Effector memory CD4-positive, alpha-beta T cell (primary cell): ENCODE measurements around the gene C19orf81.
A peak's percentile ranks its signal among the peaks of the same experiment; 100 is the strongest.
"Not testable (repeated sequence)": the region's sequence is repeated elsewhere in the genome, so short reads cannot be mapped to it uniquely, and the experiment has no call there.

ENCODE experiments used
- DNase-seq, 3 donors: peaks; one replicate each; pipeline ENCODE4 v3.0.0-alpha.2; 2020
- H3K27ac ChIP-seq: 2 replicates; pipeline ENCODE4 v1.7.0; 2013; ENCODE audit warnings: mild to moderate bottlenecking, low read length, moderate library complexity; ENCODE audit not compliant: insufficient read depth, poor library complexity, severe bottlenecking
- H3K27me3 ChIP-seq: replicated peaks from 2 replicates; pipeline ENCODE4 v1.7.0; 2013; ENCODE audit warnings: mild to moderate bottlenecking, low read length; ENCODE audit not compliant: insufficient read depth, control insufficient read depth, poor library complexity, severe bottlenecking
- H3K36me3 ChIP-seq: 2 replicates; pipeline ENCODE4 v1.7.0; 2013; ENCODE audit warnings: mild to moderate bottlenecking, low read length, moderate library complexity; ENCODE audit not compliant: control insufficient read depth, insufficient read depth
- H3K4me1 ChIP-seq: 2 replicates; pipeline ENCODE4 v1.7.0; 2013; ENCODE audit warnings: low read length, mild to moderate bottlenecking; ENCODE audit not compliant: control insufficient read depth, insufficient read depth, poor library complexity, severe bottlenecking
- H3K4me3 ChIP-seq: 2 replicates; pipeline ENCODE4 v1.7.0; 2013; ENCODE audit warnings: low read length, low read depth, mild to moderate bottlenecking; ENCODE audit not compliant: insufficient read depth, poor library complexity, severe bottlenecking
- H3K9me3 ChIP-seq: 2 replicates; pipeline ENCODE4 v1.7.0; 2013; ENCODE audit warnings: mild to moderate bottlenecking, low read length, moderate library complexity; ENCODE audit not compliant: control insufficient read depth

The C19orf81 gene

GRCh38 chr19:50607874-50608785 is 41.1 kb upstream of the C19orf81 start:
- no peak overlapping the region for H3K4me3 ChIP-seq

DNA sequence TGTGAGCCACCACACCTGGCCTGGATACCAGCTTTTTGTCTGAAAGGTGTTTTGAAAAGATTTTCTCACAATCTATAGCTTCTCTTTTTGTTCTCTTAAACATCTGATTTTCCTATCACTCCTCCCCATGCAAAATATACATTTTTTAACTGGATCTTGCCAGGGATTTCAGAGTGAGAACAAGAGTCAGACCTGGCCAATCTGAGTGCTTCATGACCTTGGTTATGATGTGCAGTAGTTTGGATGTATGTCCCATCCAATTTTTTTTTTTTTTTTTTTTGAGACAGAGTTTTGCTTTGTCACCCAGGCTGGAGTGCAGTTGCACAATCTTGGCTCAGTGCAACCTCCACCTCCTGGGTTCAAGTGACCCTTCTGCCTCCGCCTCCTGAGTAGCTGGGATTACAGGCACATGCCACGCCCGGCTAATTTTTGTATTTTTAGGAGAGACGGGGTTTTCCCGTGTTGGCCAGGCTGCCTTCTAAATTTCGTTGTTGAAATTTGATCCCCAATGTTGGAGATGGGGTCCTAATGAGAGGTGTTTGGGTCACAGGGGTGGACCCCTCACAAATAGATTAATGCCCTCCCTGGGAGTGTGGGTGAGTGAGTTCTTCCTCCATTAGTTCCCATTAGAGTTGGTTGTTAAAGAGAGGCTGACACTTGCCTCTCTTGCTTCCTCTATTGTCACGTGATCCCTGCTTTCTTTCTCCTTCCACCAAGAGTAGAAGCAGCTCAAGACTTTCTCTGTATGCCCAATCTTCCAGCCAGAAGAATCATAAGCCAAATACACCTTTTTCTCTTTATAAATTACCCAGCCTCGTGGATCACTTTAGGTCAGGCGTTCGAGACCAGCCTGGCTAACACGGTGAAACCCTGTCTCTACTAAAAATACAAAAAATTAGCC is 36.5 kb upstream of the C19orf81 start:
- not testable (repeated sequence) for H3K27ac ChIP-seq, H3K4me3 ChIP-seq, H3K9me3 ChIP-seq, DNase-seq, H3K36me3 ChIP-seq, H3K27me3 ChIP-seq, H3K4me1 ChIP-seq

More at GRCh38 chr19:50607874-50608785, 41.1 kb upstream of the C19orf81 start:
- no peaks in the 10 kb centered on the region for H3K4me1 ChIP-seq
- H3K27me3 ChIP-seq = peaks cover 3% of the 10 kb centered on the region
- H3K27ac ChIP-seq = no peak overlapping the region
- H3K36me3 ChIP-seq = no peaks in the 10 kb centered on the region
- H3K9me3 ChIP-seq = no peaks in the 10 kb centered on the region
- DNase-seq = peak in 2 of 3 donors; percentile 15 to 29

DNA sequence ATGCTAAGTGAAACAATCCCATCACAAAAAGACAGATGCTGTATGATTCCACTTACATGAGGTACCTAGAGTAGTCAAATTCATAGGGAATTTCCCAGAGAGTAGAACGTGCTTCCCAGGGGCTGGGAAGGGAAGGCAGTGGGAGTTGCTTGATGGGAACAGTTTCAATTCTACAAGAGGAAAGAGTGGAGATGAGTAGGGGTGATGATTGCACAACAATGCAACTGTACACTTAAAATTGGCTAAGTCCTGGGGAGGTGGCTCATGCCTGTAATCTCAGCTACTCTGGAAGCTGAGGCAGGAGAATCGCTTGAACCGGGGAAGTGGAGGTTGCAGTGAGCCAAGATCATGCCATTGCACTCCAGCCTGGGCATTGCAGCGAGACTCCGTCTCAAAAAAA is 30.9 kb upstream of the C19orf81 start:
- not testable (repeated sequence) for H3K4me1 ChIP-seq, DNase-seq, H3K27ac ChIP-seq, H3K27me3 ChIP-seq, H3K4me3 ChIP-seq, H3K36me3 ChIP-seq, H3K9me3 ChIP-seq

DNA sequence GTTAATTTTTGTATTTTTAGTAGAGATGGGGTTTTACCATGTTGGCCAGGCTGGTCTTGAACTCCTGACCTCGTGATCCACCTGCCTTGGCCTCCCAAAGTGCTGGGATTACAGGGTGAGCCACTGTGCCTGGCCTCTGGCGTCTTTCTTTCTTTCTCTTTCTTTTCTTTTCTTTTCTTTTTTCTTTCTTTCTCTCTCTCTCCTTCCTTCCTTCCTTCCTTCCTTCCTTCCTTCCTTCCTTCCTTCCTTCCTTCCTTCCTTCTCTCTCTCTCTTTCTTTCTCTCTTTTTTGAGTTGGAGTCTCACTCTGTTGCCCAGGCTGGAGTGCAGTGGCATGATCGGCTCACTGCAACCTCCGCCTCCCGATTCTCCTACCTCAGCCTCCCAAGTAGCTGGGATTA is 30.1 kb upstream of the C19orf81 start:
- H3K27ac ChIP-seq, DNase-seq, H3K36me3 ChIP-seq, H3K4me1 ChIP-seq, H3K9me3 ChIP-seq, H3K27me3 ChIP-seq, H3K4me3 ChIP-seq: not testable (repeated sequence)

- H3K36me3 ChIP-seq, DNase-seq, H3K27me3 ChIP-seq, H3K4me1 ChIP-seq, H3K9me3 ChIP-seq, H3K27ac ChIP-seq, H3K4me3 ChIP-seq: not testable (repeated sequence)
Observed at GRCh38 chr19:50620394-50620906, 28.8 kb upstream of the C19orf81 start.

- no peaks in the 10 kb centered on the region for H3K36me3 ChIP-seq
- H3K4me1 ChIP-seq = no peaks in the 10 kb centered on the region
Observed at GRCh38 chr19:50624949-50625600, 24.2 kb upstream of the C19orf81 start.

GRCh38 chr19:50626011-50626410 is 23.2 kb upstream of the C19orf81 start:
- Histone ChIP-seq H3K27ac (no peak overlapping the region), H3K4me3 (no peak overlapping the region), H3K4me1 (no peaks in the 10 kb centered on the region), H3K36me3 (no peaks in the 10 kb centered on the region), H3K9me3 (no peaks in the 10 kb centered on the region), H3K27me3 (no peaks in the 10 kb centered on the region)
- DNase-seq = no peak

More at GRCh38 chr19:50624949-50625600, 24.2 kb upstream of the C19orf81 start:
- DNase-seq = no peak
- Histone ChIP-seq H3K4me3 (no peak overlapping the region), H3K27ac (no peak overlapping the region), H3K27me3 (no peaks in the 10 kb centered on the region), H3K9me3 (no peaks in the 10 kb centered on the region)

- DNase-seq = no peak
- no peaks in the 10 kb centered on the region for H3K36me3 ChIP-seq
Observed at GRCh38 chr19:50626795-50627194, 22.4 kb upstream of the C19orf81 start.

DNA sequence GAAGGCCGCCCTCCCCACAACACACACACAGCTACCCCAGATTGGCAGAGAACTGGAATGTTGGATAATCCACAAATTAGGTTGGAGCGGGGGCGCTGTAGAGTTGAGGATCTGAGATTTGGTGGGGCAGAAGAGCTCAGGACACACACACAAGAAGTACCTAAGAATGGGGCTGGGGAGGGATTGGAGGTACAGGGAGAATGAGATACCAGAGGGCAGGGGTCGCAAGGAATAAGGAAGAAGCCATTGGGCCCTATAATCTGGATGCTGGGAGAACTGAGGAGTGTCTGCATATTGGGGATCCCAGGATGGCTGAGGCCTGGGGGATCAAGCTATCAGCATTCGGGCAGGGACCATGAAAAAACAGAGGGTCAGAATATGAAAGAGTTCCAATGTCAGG is 21.1 kb upstream of the C19orf81 start:
- Histone ChIP-seq H3K4me3 (no peak overlapping the region), H3K27me3 (no peaks in the 10 kb centered on the region), H3K4me1 (no peaks in the 10 kb centered on the region), H3K27ac (no peak overlapping the region), H3K36me3 (no peaks in the 10 kb centered on the region), H3K9me3 (no peaks in the 10 kb centered on the region)
- no peak for DNase-seq

More at GRCh38 chr19:50626795-50627194, 22.4 kb upstream of the C19orf81 start:
- H3K27me3 ChIP-seq = no peaks in the 10 kb centered on the region
- no peak overlapping the region for H3K27ac ChIP-seq
- no peaks in the 10 kb centered on the region for H3K9me3 ChIP-seq
- H3K4me1 ChIP-seq = no peaks in the 10 kb centered on the region
- no peak overlapping the region for H3K4me3 ChIP-seq
